H1 (cell line): ENCODE measurements around the gene DENND4B.

Source experiments
- ASH2L ChIP-seq: fragments of 200-600, 300-600 bp; sonication (generic); IDR thresholded peaks from one replicate; pipeline ENCODE4 v1.7.1; 2017; ENCODE audit warnings: low read length
- ATF2 ChIP-seq: IDR thresholded peaks from 2 replicates; pipeline ENCODE4 v1.6.1; 2012; ENCODE audit warnings: low read length, inconsistent platforms
- ATF3 ChIP-seq: IDR thresholded peaks from 2 replicates; pipeline ENCODE4 v1.6.1; 2011; ENCODE audit warnings: low read depth, mild to moderate bottlenecking, low read length; ENCODE audit not compliant: insufficient read depth
- BRCA1 ChIP-seq: IDR thresholded peaks from 2 replicates; pipeline ENCODE4 v1.6.1; 2012; ENCODE audit warnings: low read depth, low read length, improper control_type of control experiment
- CTCF ChIP-seq, 3 experiments: IDR thresholded peaks; 1 replicate in 2 of 3; 2 replicates in 1 of 3; pipeline versions ENCODE4 v1.5.1 to v1.6.1; 2011; ENCODE audit warnings: low read length in 3 of 3, mild to moderate bottlenecking in 3 of 3, inconsistent platforms in 2 of 3, low read depth in 1 of 3, moderate library complexity in 1 of 3; ENCODE audit not compliant: insufficient read depth in 1 of 3; ENCODE audit errors: control extremely low read depth in 1 of 3
- EP300 ChIP-seq, 2 experiments: IDR thresholded peaks; 1 replicate in 1 of 2; 2 replicates in 1 of 2; pipeline ENCODE4 v1.6.1; 2011 to 2012; ENCODE audit warnings: low read depth in 2 of 2, low read length in 2 of 2, mild to moderate bottlenecking in 2 of 2, borderline replicate concordance in 1 of 2, inconsistent platforms in 1 of 2, moderate library complexity in 1 of 2
- EZH2 ChIP-seq: fragments of 200-600 bp; sonication (generic); IDR thresholded peaks from 2 replicates; pipeline ENCODE4 v1.7.1; 2012; ENCODE audit warnings: low read depth, mild to moderate bottlenecking, moderate library complexity, low read length, inconsistent platforms; ENCODE audit not compliant: severe bottlenecking
- JUND ChIP-seq: IDR thresholded peaks from 2 replicates; pipeline ENCODE4 v1.6.1; 2011; ENCODE audit warnings: mild to moderate bottlenecking, improper control_type of control experiment, low read length
- POLR2A ChIP-seq, 2 experiments: IDR thresholded peaks; 1 replicate in 1 of 2; 2 replicates in 1 of 2; pipeline ENCODE4 v1.6.1; 2011; ENCODE audit warnings: low read depth in 2 of 2, low read length in 2 of 2, mild to moderate bottlenecking in 2 of 2; ENCODE audit errors: control extremely low read depth in 1 of 2
- RAD21 ChIP-seq, 2 experiments: IDR thresholded peaks in 1 of 2; conservative IDR thresholded peaks in 1 of 2; 2 replicates each; pipeline ENCODE4 v1.6.1; 2011; ENCODE audit warnings: low read depth in 2 of 2, low read length in 2 of 2, improper control_type of control experiment in 1 of 2, inconsistent platforms in 1 of 2, mild to moderate bottlenecking in 1 of 2, moderate library complexity in 1 of 2
- RFX5 ChIP-seq: IDR thresholded peaks from 2 replicates; pipeline ENCODE4 v1.6.1; 2011; ENCODE audit warnings: low read depth, low read length, improper control_type of control experiment, borderline replicate concordance
- USF2 ChIP-seq: IDR thresholded peaks from 2 replicates; pipeline ENCODE4 v1.6.1; 2011; ENCODE audit warnings: low read length, improper control_type of control experiment
- YY1 ChIP-seq: IDR thresholded peaks from 2 replicates; pipeline ENCODE4 v1.6.1; 2011; ENCODE audit warnings: low read depth, mild to moderate bottlenecking, low read length

DNA sequence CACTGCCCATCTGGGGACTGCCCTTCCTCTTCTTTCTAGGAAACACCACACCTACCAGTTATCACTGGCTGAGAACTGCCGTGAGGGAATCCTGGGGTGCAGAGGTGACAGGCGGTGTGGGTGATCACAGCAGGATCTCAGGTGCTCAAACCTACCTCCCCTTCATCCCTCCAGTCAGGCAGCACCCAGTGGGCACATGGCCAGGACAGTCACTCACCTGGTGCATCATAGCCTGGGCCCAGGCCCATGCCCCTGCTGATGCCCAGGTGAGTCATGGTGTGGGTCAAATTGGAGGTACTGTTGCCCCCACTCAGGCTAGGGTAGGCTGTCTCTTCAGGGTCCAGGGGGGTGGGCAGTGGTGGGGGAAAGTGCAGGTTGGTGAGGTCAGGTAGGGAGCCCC, 5.3 kb upstream of the DENND4B start:
- TF ChIP-seq ASH2L (no peak), CTCF (IDR thresholded peaks at IDR 0.05; ENCODE audit: control extremely low read depth in 1 of 3, insufficient read depth in 1 of 3, low read depth in 1 of 3, low read length in 3 of 3) (no peak), YY1 (no peak), ATF3 (no peak), RFX5 (no peak), RAD21 (IDR thresholded peaks at IDR 0.05 in 1 of 2, conservative IDR thresholded peaks at IDR 0.05 in 1 of 2; ENCODE audit: low read depth in 2 of 2, low read length in 2 of 2) (no peak), POLR2A (IDR thresholded peaks at IDR 0.05; ENCODE audit: control extremely low read depth in 1 of 2, low read depth in 2 of 2, low read length in 2 of 2) (no peak), EP300 (IDR thresholded peaks at IDR 0.05; ENCODE audit: borderline replicate concordance in 1 of 2, low read depth in 2 of 2, low read length in 2 of 2) (no peak), ATF2 (no peak), EZH2 (no peak), BRCA1 (no peak), USF2 (no peak), JUND (no peak)
